ENCODE results near the gene SREBF1. TPM values are rescaled to one million over a fixed set of nuclear protein-coding genes. Genes with fewer than 3 reads are reported as not detected.

The SREBF1 gene
- 10 to 100 TPM; 69.3 to 73.6 TPM for total RNA-seq

DNA sequence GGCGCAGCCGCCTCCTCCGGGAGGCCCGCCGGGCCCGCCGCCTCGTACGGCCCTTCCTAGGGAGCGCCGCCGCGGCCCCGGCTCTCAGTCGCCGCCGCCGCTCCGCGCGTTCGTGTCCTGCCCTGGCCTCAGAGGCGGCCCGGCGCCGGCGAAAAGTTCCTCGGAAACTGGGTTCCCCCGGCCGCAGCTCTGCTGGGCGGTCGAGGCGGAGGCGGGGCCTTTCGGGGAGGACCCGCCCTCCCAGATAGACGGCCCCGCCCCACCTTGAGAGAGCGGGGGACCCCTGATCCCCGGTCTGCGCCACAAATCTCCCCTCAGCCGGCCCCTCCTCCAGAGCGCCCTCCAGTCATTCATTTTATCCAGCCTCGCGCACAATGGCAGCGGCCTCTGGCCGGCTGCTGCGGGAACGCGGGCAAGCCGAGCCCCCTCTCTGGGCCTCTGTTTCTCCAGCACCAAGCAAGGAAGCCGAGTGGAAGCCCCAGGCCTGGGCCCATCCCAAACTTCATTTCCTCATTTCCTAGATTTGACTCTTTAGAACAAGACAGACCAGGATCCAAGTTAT, at the start of gene SREBF1:
Gene SREBF1 (minus strand): TSS at position 169 of the 562 bp plus-strand sequence. CDS start 169 bp downstream, outside the sequence.
- CTCF ChIA-PET = interaction anchor here (1.0 to 4.5 kb wide), 6 partner anchors 11 to 121 kb away, joined by 3 to 32 read pairs (median 10); no protein-coding TSS in a partner anchor
- POLR2A ChIA-PET = interaction anchor here (0.6 to 7.8 kb wide), 17 partner anchors 9 to 246 kb away, joined by 3 to 65 read pairs (median 6); no protein-coding TSS in a partner anchor

DNA sequence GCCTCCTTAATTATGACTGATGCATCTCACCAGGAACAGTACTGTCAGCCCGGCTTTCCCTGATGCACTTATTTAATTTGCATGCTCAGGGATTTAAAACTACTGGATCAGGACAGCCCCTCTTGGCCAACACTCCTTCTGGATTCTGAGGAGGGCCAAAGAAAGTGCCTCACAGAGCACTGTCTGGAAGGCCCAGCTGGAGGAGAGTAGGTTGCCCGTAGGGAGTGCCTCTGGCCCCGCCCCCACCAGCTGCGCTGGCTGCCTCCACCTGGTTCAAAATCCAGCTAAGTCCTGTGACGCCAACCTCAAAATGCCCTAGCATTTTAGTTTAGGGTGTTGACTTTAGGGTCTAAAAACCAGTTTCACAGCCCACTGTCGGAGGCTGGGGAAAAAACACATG, 49.4 kb upstream of the SREBF1 start:
- ChIA-PET POLR2A (no interaction called here), CTCF (no interaction called here)

DNA sequence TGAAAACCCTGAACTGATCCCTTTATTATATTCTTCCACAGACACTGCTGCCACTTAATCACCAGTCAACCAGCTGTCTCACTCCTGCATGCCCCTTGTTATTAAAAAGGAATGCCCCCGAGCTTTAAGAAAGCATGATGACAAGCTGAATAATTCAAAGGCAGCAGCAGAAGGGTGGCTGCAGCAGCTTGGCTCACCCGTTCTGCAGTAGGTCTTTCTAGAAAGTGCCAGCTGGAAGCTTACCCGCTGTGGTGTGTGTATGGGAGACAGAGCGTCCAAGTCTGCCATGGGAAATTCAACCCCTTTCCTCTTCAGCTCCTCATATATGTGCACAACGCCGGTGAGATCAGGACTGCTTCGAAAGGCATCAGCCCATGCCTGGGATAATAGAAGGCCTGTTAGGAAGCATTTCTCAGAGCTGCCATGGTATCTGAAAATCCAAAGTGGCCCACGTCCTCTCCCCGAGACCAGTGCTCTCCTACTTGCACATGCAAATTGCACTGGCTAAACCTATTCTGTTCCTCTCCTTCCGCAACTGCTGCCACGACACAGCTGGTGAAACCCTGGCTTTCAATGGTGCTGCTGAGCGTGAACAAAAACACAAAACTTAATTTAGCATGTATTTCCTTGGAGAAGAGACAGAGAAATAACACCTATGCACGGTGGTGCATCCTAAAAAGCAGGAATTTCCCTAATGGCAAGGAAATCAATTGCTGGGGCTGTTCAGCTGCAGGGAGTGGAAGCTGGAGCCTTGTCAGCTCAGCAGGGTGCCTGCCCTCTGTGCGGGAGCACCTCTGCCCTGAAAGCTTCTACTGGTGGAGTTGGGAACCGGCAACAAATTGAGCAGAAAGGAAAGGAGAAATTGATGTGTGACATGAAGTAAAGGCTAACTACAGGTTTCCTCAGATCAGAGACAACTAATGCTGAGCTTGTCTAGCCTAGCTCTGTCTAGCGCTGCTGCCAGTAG, 47.9 kb upstream of the SREBF1 start:
- POLR2A ChIA-PET = interaction anchor here (0.6 kb wide), 1 partner anchor 110 kb away, joined by 3 read pairs; no protein-coding TSS in a partner anchor
- CTCF ChIA-PET = interaction anchor here (1.1 to 1.7 kb wide), 2 partner anchors 34 to 149 kb away, joined by 4 to 5 read pairs; no protein-coding TSS in a partner anchor

DNA sequence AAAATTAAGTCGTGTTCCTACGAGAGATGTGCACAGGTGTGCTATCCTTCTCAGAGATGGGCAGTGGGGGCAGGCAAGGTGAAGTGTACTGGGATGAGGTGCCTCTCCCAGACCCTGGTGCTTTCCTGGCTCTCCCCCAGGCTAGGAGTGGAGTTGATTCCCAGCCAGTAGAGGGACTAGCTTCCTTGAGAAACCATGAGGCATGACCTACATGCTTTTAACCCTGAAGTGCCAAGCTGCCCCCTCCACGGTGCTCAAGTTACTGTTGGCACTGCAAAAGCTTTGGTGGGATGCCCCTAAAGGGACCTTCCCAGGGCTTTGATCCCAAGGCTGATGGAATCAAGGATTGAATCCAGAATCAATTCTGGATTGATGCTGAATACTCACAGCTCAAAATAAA, 47.0 kb upstream of the SREBF1 start:
- ChIA-PET POLR2A (no interaction called here), CTCF (interaction anchor here (1.7 kb wide), 1 partner anchor 35 kb away, joined by 5 read pairs; no protein-coding TSS in a partner anchor)

DNA sequence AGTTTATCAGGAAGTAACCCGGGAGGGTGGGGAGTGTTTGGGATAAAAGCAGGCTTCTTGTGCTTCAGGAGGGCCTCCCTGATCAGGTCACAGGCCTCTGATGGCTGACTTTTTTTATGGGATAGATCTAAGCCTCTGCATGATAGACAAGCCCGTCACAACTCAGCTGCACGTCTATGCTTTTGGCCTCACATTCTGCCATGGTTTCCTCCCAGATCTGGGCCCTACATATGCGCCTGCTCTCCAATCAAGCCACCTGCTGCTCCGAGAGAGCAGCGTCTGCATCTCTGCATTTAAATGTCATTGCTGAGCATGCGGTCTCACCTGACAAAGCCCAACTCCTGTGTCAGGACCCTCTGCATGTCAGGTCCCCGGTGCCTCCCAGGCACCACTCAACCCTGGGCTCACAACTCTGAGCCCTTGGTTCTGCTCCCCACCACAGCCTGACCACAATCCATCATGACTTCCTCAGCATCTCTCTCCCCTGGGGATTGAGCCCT, 45.3 kb upstream of the SREBF1 start:
- ChIA-PET CTCF (no interaction called here), POLR2A (interaction anchor here (0.5 kb wide), 1 partner anchor 34 kb away, joined by 3 read pairs; no protein-coding TSS in a partner anchor)

DNA sequence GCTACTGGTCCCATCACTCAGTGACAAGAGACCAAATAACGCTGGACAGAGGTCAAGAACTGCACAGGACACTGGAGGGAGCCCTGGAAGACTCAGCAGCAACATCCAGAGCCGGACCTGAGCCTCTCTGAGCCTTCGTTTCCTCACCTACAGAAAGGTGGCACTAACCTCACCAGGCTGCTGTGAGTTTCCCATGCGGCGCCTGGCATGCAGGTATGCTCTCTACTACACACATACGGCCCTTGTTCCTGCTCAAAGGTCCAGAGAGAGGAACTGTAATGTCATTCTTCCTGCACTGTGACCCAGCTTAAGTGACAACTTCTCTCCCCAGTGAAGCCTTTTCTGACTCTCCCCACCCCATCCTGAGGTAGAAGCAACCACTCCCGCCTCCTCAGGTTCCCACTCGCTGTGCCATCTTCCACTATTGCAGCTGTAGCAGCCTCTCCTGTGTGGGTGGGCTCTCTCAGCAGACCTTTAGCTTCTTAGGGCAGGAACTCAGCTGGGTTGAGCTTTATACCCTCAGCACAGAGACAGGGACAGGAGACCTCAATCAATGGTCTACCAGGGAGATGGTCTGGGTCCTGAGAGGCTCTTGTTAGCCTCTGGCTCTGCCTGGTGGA, 43.9 kb upstream of the SREBF1 start:
- ChIA-PET POLR2A (no interaction called here), CTCF (no interaction called here)

DNA sequence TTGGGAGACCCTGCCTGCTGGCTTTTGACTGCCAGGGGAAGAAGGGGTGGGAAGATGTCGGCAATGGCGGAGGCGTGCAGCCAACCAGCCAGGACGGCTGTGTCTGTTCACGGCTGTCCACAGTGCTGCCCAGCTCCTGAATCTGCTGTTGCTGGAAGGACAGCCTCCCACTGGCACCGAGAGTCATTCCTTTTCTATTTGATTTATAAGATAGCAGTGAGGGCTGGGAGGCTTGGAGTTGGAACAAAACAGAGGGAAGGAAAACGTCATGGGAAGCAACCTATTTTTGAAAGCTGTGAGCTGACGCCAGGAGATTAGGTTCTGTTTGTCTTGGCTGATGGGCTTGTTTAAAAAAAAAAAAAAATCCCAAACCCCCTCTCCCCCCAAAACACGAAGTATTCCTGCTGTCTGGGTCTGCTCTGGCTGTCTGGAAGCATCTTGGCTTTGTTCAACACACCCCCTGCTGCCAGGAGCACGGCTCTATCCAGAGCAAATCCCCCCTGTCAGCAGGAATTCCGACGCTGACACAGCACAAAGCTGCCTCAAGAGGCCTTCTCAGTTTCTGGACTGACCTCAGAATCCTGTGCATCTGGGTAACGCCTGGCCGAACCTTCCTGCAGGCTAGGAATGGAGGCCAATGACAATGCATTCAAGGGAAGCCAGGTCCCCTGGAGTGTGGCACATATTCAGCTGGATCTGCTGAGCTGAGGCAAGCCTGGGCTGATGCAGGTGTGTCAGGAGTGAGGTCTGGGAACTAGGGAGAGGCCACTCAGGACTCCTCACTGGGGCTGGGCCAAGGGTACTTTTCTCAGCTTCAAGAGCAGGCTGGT, 41.0 kb upstream of the SREBF1 start:
- ChIA-PET POLR2A (no interaction called here), CTCF (no interaction called here)

DNA sequence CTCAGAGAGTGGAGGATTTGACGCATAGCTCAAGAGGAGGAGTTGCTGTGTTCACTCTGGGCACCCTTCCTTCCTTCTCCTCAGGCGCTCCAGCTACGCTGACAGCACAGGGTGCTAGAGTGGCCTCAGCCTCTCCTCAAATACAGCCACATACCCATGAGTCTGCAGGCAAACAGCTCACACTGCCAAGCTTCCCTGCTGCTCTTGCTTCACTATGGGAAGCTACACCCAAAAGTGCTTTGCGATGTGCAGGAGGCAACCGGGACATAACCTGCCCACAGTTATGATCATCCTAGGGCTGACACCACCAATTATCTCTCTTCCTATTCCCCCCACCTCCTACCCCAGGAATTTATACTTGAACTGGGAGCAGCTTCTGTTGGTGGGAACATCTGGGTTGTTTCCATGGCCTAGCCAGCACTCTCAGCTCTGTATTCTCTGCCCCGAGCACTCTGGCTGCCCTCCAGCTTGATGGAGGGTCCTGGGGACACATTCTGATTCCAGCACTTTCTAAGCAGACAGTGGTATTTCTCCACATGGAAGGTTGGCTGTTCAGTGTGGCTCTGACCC, 40.3 kb upstream of the SREBF1 start:
- ChIA-PET CTCF (no interaction called here), POLR2A (no interaction called here)

DNA sequence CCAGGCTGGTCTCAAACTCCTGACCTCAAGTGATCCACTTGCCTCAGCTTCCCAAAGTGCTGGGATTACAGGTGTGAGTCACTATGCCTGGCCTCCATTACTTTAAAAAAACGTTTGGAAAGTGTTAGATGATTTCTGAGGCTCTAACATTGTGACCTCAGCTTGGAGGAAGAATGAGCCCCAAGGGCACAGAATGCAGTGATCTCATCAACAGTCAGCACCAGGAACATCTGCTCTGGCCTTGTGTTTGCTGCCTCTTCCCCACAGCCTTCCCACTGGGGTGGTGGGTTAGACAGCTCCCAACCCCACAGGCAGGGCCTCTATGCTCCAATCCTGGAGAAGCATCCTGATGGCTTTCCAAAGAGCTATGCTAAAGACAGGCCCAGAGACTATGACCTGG, 37.7 kb upstream of the SREBF1 start:
- ChIA-PET CTCF (no interaction called here), POLR2A (no interaction called here)

DNA sequence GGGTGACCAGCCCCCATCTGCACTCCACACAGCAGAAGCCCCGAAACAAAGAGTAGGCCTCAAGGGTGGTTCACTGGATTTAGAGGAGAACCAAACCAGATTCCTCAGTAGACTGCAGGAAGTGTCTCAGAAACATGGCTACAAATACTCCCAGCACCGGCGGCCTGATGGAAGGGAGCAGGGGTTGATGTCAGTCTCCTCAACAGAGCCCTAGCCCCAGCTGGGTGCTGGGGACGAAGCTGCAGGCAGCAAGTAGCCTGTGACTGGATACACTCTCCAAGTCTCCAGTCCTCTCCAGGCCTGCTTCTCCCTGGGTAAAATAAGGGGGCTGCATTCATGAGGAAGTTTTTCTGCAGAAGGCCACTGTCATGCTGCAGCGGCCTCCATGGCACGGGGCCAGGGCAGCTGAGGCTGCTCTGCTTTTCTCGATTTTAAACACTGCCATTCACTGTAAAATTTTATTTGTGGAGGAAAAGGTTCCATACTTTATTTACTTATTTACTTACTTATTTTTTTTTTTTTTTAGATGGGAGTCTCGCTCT, 36.7 kb upstream of the SREBF1 start:
- CTCF ChIA-PET = no interaction called here
- POLR2A ChIA-PET = no interaction called here

DNA sequence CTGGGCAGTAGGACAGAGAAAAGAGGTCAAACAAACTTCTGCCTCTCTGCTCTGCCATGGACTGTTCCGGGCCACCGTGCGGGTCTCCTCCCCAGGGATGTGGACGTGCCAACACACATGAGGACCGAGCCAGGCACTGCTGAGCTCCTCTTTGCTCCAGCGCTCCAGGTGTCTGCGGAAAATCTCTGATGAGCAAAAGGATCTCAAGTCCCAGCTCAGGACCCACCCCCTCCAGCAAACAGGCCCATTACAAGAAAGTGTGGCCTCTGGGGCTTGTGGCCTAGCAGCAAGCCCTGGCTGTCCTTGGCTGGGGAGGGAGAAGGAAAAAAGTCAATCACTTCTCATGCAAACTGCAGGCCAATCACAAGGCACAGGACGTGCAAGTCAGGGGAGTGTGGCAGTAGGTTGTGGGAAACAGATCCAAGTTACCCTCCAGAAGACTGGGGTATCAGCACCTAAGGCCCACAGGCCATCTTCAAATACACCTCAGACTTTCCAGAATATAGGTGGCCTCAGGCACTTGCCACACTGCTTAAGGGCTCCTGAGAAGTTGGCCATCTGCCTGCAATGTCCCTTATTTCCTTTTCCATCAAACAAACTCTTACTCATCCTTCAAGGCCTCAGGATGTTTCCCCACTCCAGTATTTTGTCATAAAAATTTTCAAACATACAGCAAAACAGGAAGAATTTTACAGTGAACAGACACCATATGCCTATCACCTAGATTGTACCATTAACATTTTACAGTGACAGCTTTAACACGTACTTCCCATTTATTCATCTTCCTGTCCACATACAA, 36.0 kb upstream of the SREBF1 start:
- ChIA-PET CTCF (no interaction called here), POLR2A (no interaction called here)

DNA sequence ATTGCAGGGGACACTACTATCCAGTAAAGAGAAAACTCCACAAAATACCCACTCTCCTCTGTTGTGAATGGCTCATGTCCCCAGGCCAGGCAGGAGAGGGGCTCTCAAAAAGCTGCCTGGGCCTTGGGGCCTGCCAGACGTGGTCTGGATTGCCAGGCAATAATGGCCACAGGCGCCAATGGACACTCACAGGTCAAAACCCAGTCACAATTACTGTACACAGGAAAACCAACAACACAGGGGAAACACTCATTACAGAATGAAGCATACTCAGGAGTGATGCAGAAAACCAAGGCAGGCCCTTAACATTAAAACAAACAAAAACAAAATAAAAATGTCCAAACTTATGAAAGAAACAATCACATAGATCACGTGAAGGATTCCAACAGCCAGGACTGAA, 35.1 kb upstream of the SREBF1 start:
- ChIA-PET CTCF (no interaction called here), POLR2A (no interaction called here)

DNA sequence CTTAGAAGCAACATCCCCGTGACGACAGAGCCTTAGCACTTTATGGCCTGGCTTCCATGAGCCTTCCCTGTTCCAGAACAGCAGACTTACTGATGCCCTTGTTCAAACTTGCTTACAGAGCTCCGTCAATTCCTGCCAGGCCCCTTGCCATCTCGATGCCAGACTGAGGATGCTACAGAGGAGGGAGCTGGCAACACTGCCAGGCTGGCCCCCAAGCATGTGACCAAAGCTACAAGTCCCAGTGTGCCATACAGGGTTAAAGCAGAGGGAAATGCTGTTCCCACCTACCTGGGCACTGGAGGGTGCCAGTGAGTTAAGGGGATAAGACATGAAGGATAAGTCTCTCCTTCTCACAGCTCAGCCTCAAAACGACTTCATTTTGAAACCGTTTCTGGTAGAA, 33.5 kb upstream of the SREBF1 start:
- CTCF ChIA-PET = no interaction called here
- POLR2A ChIA-PET = no interaction called here

DNA sequence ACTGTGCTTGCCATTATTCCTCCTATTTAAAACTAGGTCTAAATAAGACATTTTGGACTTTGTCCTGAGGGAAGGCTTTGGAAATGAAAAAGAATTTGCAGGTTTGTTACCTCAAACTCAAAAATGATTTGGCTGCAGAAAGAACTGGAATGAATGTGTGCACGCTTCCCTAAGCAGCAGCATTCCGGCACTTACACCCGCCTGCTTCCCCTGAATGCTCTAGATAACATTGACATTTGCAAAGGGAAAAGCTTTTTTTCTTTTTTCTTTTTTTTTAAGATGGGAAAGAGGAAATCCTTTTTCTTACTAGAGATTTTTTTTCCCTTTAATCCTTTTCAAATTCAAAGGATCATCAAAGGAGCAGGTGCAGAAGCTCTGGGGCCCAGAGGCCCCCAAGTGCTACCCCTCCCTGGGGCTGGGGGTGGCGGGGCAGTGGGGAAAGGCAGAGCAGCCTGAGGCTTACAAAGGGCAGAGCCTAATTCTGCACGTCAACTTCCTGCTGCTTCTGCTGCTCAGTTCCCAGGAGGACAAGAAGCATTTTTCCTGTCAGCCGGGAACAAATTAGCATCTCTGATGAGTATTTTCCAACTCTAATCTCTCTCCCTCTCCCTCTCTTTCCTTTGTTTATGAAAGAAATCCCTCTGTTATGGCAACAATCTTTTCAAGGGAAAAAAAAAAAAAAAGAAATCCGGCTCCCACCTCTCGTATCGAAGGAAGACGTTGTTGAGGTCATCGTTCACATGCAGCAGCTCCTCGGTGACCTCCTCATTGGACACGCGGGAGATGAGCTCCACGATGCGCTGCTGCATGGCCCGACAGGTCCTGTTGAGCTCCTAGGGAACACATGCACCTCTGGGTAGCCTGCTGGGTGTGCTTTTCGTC, 32.1 kb upstream of the SREBF1 start:
- CTCF ChIA-PET = interaction anchor here (0.7 to 0.8 kb wide), 2 partner anchors 50 to 282 kb away, joined by 3 to 4 read pairs; no protein-coding TSS in a partner anchor
- POLR2A ChIA-PET = interaction anchor here (0.7 kb wide), 1 partner anchor 210 kb away, joined by 5 read pairs; no protein-coding TSS in a partner anchor

DNA sequence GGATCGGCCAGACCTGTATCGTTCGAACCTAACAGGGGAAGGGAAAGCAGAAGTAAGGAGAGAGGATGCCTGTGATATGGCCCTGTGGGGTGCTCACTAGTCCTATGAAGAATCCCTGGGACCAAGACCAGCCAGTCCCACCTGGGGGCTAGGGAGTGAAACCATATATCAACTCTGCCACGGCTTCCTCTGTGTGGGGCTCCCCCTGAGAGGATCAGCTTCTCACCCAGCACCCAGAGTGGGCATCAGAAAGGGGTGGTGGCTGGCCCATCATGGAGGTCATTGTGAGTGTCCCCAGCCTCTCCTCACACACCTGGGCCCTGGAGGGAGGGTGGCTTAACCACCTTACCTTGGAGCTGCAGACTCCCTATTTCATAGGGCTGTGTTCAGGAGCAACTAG, 30.1 kb upstream of the SREBF1 start:
- ChIA-PET CTCF (interaction anchor here (0.6 kb wide), 1 partner anchor 156 kb away, joined by 3 read pairs; no protein-coding TSS in a partner anchor), POLR2A (no interaction called here)

DNA sequence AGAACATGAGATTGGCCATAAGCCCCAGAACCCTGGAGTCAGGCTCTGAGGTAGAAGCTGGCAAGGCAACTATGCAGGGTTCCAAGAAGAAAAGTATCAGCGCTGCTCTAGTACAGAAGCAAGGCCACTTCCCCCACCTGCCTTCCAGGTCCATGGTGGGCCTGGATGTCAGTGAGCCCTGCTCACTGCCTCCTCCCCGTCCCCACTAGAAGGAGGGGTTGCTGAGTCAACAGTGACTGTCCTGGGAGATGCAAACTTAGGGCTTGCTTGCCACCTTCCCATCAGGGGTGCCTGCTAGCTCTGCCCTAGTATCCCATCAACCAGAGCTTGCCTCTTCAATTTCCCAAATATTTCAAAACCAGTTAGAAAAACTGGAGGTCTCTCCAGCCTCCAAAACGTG, 29.6 kb upstream of the SREBF1 start:
- CTCF ChIA-PET = interaction anchor here (0.6 kb wide), 1 partner anchor 157 kb away, joined by 3 read pairs; no protein-coding TSS in a partner anchor
- POLR2A ChIA-PET = no interaction called here

DNA sequence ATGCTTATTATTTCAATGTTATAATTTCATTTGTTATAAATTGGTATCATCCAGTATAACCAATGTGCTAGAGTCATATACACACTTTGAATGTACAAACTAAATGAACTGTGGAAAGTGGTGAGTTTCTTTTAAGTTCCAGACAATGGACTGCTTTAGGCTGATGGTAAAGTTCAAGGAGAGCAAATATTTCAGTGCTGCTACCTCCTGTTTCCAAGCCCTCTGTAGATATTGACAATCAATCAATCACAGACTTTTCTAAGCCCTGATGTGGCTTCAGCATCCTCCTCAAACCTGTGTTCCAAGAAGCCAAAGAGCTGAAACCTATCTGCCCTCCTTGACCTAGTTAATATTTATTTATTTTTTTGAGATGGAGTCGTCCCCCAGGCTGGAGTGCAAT, 28.2 kb upstream of the SREBF1 start:
- ChIA-PET CTCF (no interaction called here), POLR2A (no interaction called here)

Data from activated CD8-positive, alpha-beta memory T cell treated with anti-CD3 and anti-CD28 coated beads for 36 hours (primary cell).